HEK293T (cell line): ENCODE measurements around the gene CRISP2.

Source experiments
- CTBP1 ChIP-seq: fragments of 450-650 bp; IDR thresholded peaks from 2 replicates; pipeline ENCODE4 v1.6.1; 2016; ENCODE audit warnings: borderline replicate concordance
- ELF4 ChIP-seq: fragments of 450-650 bp; IDR thresholded peaks from 2 replicates; pipeline ENCODE4 v1.6.1; 2017; ENCODE audit warnings: antibody characterized with exemption
- L3MBTL2 ChIP-seq: fragments of 450-650 bp; conservative IDR thresholded peaks from 2 replicates; pipeline ENCODE4 v1.6.1; 2016; ENCODE audit warnings: mild to moderate bottlenecking
- SP1 ChIP-seq: fragments of 450-650 bp; IDR thresholded peaks from 2 replicates; pipeline ENCODE4 v1.6.1; 2017
- SUZ12 ChIP-seq: fragments of 450-650 bp; IDR thresholded peaks from 2 replicates; pipeline ENCODE4 v1.6.1; 2016; ENCODE audit warnings: mild to moderate bottlenecking
- TARDBP ChIP-seq: fragments of 450-650 bp; IDR thresholded peaks from 2 replicates; pipeline ENCODE4 v1.6.1; 2016
- ZNF384 ChIP-seq: fragments of 450-650 bp; IDR thresholded peaks from 2 replicates; pipeline ENCODE4 v1.6.1; 2016

- TF ChIP-seq L3MBTL2 (no peak), ELF4 (no peak), SP1 (no peak), ZNF384 (no peak), CTBP1 (no peak), SUZ12 (no peak), TARDBP (no peak)
Observed at GRCh38 chr6:49736017-49736508, 22.7 kb upstream of the CRISP2 start.
